ENCODE data around the gene SDC4. TPM values are rescaled to one million over a fixed set of nuclear protein-coding genes. Genes with fewer than 3 reads are reported as not detected.

Gene SDC4
- total RNA-seq, 4 donors from 2014 or later, result 60.7 to 140 (median 94.3) TPM

DNA sequence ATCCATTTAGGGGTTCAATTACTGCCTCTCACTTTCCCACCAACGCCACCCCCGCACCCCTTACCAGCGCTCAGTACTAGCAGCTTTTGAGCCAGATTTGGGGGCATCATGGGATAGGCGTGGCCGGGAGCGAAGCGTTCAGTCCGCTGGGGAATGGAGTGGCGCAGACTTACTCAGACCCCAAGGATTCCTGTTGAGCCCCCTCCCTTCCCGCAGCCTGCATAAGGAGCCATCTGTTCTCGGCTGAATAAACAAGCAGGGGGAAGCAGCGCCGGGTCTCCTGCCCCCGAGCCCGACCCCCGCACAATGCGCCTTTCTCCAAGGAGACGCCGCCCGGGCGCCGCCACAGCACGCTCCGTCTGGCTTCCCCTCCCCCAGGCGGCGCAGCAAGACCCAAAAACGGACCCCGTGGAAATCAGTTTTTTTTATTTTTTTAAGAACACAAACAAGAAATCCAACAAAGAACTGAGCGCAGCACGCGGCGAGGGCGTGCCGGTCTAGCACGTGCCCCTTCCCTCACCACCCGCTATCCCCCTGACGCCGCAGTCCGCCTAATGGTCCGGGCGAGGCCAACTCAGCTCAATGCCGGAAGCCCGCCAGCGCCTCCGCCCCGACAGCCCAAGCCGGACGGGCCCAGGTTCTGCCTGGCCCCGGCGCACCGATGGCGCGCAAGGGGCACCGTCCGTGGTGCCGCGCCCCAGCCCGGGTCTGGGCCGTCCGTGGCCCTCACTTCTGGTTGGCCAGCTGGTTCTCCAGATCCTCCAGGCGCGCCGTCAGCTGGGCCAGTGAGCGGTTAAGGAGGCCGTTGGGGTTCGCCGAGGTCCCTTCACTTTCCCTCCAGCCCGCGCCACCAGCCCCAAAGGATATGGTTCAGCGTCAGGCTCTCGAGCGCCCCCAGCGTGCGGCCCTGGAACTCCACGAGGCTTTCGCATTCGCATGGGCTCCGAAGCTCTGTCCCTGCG is 54.9 kb downstream of the SDC4 start:
- in situ Hi-C loops (cut with MboI; ENCODE audit: low pct_ligation_motif_present in 1 of 4, low pct_unique_long_range_greater_than_20kb in 1 of 4, low sequenced_read_pairs in 3 of 4), result loop anchor here in 2 of 4 donors (25.0 kb wide), 3 partner anchors 181 to 281 kb away; partner anchors contain the start of genes KCNS1 (in 1 of the 2), WFDC12 (in 1 of the 2) and WFDC5 (in 1 of the 2)
- H3K4me3 ChIP-seq, result peak overlapping the region; percentile 36 to 60 (median 50)
- TF ChIP-seq POLR2AphosphoS5 (IDR thresholded peaks at IDR 0.05) (peak in 1 of 3 donors; percentile 18), POLR2A (IDR thresholded peaks at IDR 0.05) (no peak), EP300 (IDR thresholded peaks at IDR 0.05; ENCODE audit: low read depth) (no peak)
- TF ChIP-seq, protein P1, sequence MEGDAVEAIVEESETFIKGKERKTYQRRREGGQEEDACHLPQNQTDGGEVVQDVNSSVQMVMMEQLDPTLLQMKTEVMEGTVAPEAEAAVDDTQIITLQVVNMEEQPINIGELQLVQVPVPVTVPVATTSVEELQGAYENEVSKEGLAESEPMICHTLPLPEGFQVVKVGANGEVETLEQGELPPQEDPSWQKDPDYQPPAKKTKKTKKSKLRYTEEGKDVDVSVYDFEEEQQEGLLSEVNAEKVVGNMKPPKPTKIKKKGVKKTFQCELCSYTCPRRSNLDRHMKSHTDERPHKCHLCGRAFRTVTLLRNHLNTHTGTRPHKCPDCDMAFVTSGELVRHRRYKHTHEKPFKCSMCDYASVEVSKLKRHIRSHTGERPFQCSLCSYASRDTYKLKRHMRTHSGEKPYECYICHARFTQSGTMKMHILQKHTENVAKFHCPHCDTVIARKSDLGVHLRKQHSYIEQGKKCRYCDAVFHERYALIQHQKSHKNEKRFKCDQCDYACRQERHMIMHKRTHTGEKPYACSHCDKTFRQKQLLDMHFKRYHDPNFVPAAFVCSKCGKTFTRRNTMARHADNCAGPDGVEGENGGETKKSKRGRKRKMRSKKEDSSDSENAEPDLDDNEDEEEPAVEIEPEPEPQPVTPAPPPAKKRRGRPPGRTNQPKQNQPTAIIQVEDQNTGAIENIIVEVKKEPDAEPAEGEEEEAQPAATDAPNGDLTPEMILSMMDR (IDR thresholded peaks at IDR 0.05), result peak; percentile 88 to 99 (median 97)
- no peaks in the 10 kb centered on the region for H3K9me3 ChIP-seq
- DNase-seq, result peak; percentile 89
- 6 to 13% methylated on average over 9 to 63 of the region's 79 CpGs for WGBS, 2 donors (ENCODE audit: low coverage in 1 of 2)
- H3K36me3 ChIP-seq, result no peaks in the 10 kb centered on the region
- intact Hi-C loops (cut with DNase I; ENCODE audit: low total_unique reads), result loop anchor here (10.0 kb wide), 1 partner anchor 239 kb away; no protein-coding TSS in a partner anchor
- peaks cover 0 to 18% (median 10%) of the 10 kb centered on the region in 4 donors for H3K4me1 ChIP-seq
- peak overlapping the region; percentile 36 to 65 (median 48) for H3K27ac ChIP-seq
- H3K27me3 ChIP-seq, result peaks cover 21% of the 10 kb centered on the region

DNA sequence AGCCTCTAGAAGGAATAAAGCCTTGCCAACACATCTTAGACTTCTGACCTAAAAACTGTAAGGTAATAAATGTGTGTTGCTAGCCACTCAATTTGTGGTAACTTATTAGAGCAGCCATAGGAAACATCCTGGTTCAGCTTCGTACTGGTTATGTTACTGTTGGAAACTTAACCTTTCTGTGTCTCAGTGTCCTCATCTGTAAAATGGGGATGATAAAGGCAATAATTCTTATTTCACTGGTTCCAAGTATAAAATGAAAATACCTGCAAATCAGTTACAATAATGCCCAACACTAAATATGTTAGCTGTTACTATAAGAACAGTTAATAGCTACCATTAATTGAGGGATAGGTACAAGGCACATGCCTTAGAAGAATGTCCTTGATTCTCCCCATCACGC is 55.9 kb downstream of the SDC4 start:
- Histone ChIP-seq H3K4me1 (peaks cover 0 to 18% (median 10%) of the 10 kb centered on the region in 4 donors), H3K4me3 (no peak overlapping the region), H3K27me3 (peaks cover 15% of the 10 kb centered on the region), H3K27ac (no peak overlapping the region), H3K9me3 (no peaks in the 10 kb centered on the region), H3K36me3 (no peaks in the 10 kb centered on the region)
- no peak for TF ChIP-seq EP300 (IDR thresholded peaks at IDR 0.05; ENCODE audit: low read depth)
- TF ChIP-seq, protein P1 (IDR thresholded peaks at IDR 0.05), result no peak
- TF ChIP-seq POLR2A (IDR thresholded peaks at IDR 0.05), result no peak
- no peak for TF ChIP-seq POLR2AphosphoS5 (IDR thresholded peaks at IDR 0.05)
- 74 to 79% methylated on average over 2 of the region's 2 CpGs for WGBS, 2 donors (ENCODE audit: low coverage in 1 of 2)
- DNase-seq, result no peak
- in situ Hi-C loops (cut with MboI; ENCODE audit: low pct_ligation_motif_present in 1 of 4, low pct_unique_long_range_greater_than_20kb in 1 of 4, low sequenced_read_pairs in 3 of 4) (loop anchor here in 2 of 4 donors (25.0 kb wide), 3 partner anchors 180 to 280 kb away; partner anchors contain the start of genes KCNS1 (in 1 of the 2), WFDC12 (in 1 of the 2) and WFDC5 (in 1 of the 2)), intact Hi-C loops (cut with DNase I; ENCODE audit: low total_unique reads) (loop anchor here (10.0 kb wide), 1 partner anchor 238 kb away; no protein-coding TSS in a partner anchor)

DNA sequence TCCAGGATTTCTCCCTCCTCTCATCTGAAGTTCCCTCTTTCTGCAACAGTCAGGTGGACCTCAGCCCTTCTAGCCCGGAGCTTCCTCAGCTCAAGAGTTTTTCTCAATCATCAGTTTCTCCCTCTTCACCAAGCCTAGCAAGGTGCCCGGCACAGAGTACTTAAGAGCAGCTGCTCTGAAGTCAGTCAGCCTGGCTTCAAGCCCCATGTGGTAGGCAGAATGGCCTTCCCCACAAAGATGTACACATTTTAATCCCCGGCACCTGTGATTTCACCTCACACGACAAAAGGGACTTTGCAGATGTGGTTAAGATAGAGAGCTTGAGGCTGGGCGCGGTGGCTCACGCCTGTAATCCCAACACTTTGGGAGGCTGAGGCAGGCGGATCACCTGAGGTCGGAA is 56.7 kb downstream of the SDC4 start:
- in situ Hi-C loops (cut with MboI; ENCODE audit: low pct_ligation_motif_present in 1 of 4, low pct_unique_long_range_greater_than_20kb in 1 of 4, low sequenced_read_pairs in 3 of 4), result loop anchor here in 2 of 4 donors (25.0 kb wide), 3 partner anchors 179 to 279 kb away; partner anchors contain the start of genes KCNS1 (in 1 of the 2), WFDC12 (in 1 of the 2) and WFDC5 (in 1 of the 2)
- H3K9me3 ChIP-seq, result no peaks in the 10 kb centered on the region
- H3K27me3 ChIP-seq, result peaks cover 13% of the 10 kb centered on the region
- no peak overlapping the region for H3K4me3 ChIP-seq
- H3K36me3 ChIP-seq, result no peaks in the 10 kb centered on the region
- intact Hi-C loops (cut with DNase I; ENCODE audit: low total_unique reads), result loop anchor here (10.0 kb wide), 1 partner anchor 237 kb away; no protein-coding TSS in a partner anchor
- peaks cover 0 to 18% (median 10%) of the 10 kb centered on the region in 4 donors for H3K4me1 ChIP-seq
- 50 to 87% methylated on average over 1 to 9 of the region's 9 CpGs for WGBS, 2 donors (ENCODE audit: low coverage in 1 of 2)
- H3K27ac ChIP-seq, result no peak overlapping the region
- TF ChIP-seq POLR2AphosphoS5 (IDR thresholded peaks at IDR 0.05), result no peak
- no peak for TF ChIP-seq POLR2A (IDR thresholded peaks at IDR 0.05)
- TF ChIP-seq, protein P1 (IDR thresholded peaks at IDR 0.05), result no peak
- TF ChIP-seq EP300 (IDR thresholded peaks at IDR 0.05; ENCODE audit: low read depth), result no peak
- DNase-seq, result no peak
